ENCODE data around the gene PRAMEF4.
"Not testable (repeated sequence)": the region's sequence is repeated elsewhere in the genome, so short reads cannot be mapped to it uniquely, and the experiment has no call there.

Gene PRAMEF4

GRCh38 chr1:12886101-12886500 is at the start of gene PRAMEF4:
Gene PRAMEF4 (minus strand): TSS chr1:12886201. CDS start chr1:12883394, 2,807 bp downstream.
- DNase-seq: not testable (repeated sequence)

GRCh38 chr1:12924368-12924767 is 38.4 kb upstream of the PRAMEF4 start:
- not testable (repeated sequence) for DNase-seq

- DNase-seq: not testable (repeated sequence)
These were observed 35.7 kb upstream of the PRAMEF4 start for GRCh38 chr1:12921749-12922148.

- DNase-seq: not testable (repeated sequence)
These were observed 30.3 kb upstream of the PRAMEF4 start, which contains the start of gene PRAMEF7 for GRCh38 chr1:12916310-12916709. Gene PRAMEF7 (plus strand): TSS chr1:12916610. CDS start chr1:12917693, 1,083 bp downstream.

GRCh38 chr1:12903793-12904572 is 18.0 kb upstream of the PRAMEF4 start:
- DNase-seq: not testable (repeated sequence)

GRCh38 chr1:12899186-12899585 is 13.2 kb upstream of the PRAMEF4 start:
- not testable (repeated sequence) for DNase-seq

- DNase-seq: not testable (repeated sequence)
These were observed 12.2 kb upstream of the PRAMEF4 start, which contains the start of gene PRAMEF10 for GRCh38 chr1:12898170-12898569. Gene PRAMEF10 (minus strand): TSS chr1:12898270. CDS start chr1:12895847, 2,423 bp downstream.

GRCh38 chr1:12878453-12878852 is 7.5 kb downstream of the PRAMEF4 start:
- DNase-seq: not testable (repeated sequence)

- not testable (repeated sequence) for DNase-seq
These were observed 22.7 kb downstream of the PRAMEF4 start for GRCh38 chr1:12863131-12863880.

- DNase-seq: not testable (repeated sequence)
These were observed 29.2 kb downstream of the PRAMEF4 start, which contains the start of gene PRAMEF2 for GRCh38 chr1:12856786-12857185. Gene PRAMEF2 (plus strand): TSS chr1:12857086. CDS start chr1:12859010, 1,924 bp downstream.

- no peak for DNase-seq
These were observed 34.2 kb downstream of the PRAMEF4 start for GRCh38 chr1:12851779-12852178.

GRCh38 chr1:12848620-12849019 is 37.4 kb downstream of the PRAMEF4 start, which contains the start of gene HNRNPCL1:
Gene HNRNPCL1 (minus strand): TSS chr1:12848720. CDS start chr1:12848289, 431 bp downstream.
- DNase-seq: not testable (repeated sequence)

GRCh38 chr1:12833251-12833650 is 52.8 kb downstream of the PRAMEF4 start:
- DNase-seq: not testable (repeated sequence)

- not testable (repeated sequence) for DNase-seq
These were observed 54.7 kb downstream of the PRAMEF4 start, which contains the start of gene PRAMEF11 for GRCh38 chr1:12831310-12831709. Gene PRAMEF11 (minus strand): TSS chr1:12831410. CDS start chr1:12828789, 2,621 bp downstream.

Data from OCI-M1 (cell line).